A673 (cell line): Measurements from ENCODE around the gene RNASEL. TPM values are rescaled to one million over a fixed set of nuclear protein-coding genes. Genes with fewer than 3 reads are reported as not detected.

Experiments used
- BruUV-seq: library from RNA; stranded (reverse); fragments of 400-500 nt; replicated peaks from 2 replicates; lab custom pipeline; 2021; lab: Mats Ljungman, UMichigan
- CTCF ChIA-PET: fragments of 300-600 bp; sonication (Branson Sonifier 250); formaldehyde crosslinking; loops from one replicate; lab custom pipeline; 2022; ENCODE audit warnings: antibody characterized with exemption; lab: Charles Lee
- POLR2A ChIA-PET: fragments of 300-600 bp; sonication (Branson Sonifier 250); formaldehyde crosslinking; loops from one replicate; lab custom pipeline; 2022; ENCODE audit warnings: antibody characterized with exemption; ENCODE audit not compliant: low non-redundant PET; lab: Charles Lee
- DNase-seq: peaks from one replicate; pipeline ENCODE4 v3.0.0-alpha.2; 2015; ENCODE audit warnings: low spot score
- H3K27ac ChIP-seq: fragments of 200-600 bp; sonication (generic); 2 replicates; pipeline ENCODE4 v1.5.1; 2016; ENCODE audit warnings: mixed run types, low read depth, mild to moderate bottlenecking, mixed read lengths, antibody characterized with exemption, low read length; ENCODE audit not compliant: poor library complexity, severe bottlenecking
- H3K27me3 ChIP-seq: fragments of 200-600 bp; sonication (generic); replicated peaks from 2 replicates; pipeline ENCODE4 v1.6.1; 2017; ENCODE audit warnings: mixed run types, low read depth, mild to moderate bottlenecking, mixed read lengths, antibody characterized with exemption, low read length; ENCODE audit not compliant: insufficient read depth, poor library complexity
- H3K36me3 ChIP-seq: fragments of 200-600 bp; sonication (generic); 2 replicates; pipeline ENCODE4 v1.6.1; 2016; ENCODE audit warnings: mixed run types, mild to moderate bottlenecking, mixed read lengths, antibody characterized with exemption, low read length; ENCODE audit not compliant: insufficient read depth, poor library complexity, severe bottlenecking
- H3K4me1 ChIP-seq: fragments of 200-600 bp; sonication (generic); 2 replicates; pipeline ENCODE4 v1.6.1; 2017; ENCODE audit warnings: mixed run types, mild to moderate bottlenecking, mixed read lengths, antibody characterized with exemption, low read length; ENCODE audit not compliant: insufficient read depth, poor library complexity, severe bottlenecking
- H3K4me3 ChIP-seq: fragments of 200-600 bp; sonication (generic); 2 replicates; pipeline ENCODE4 v1.5.1; 2016; ENCODE audit warnings: low read depth, mixed run types, mild to moderate bottlenecking, mixed read lengths, low read length; ENCODE audit not compliant: poor library complexity, severe bottlenecking
- H3K9me3 ChIP-seq: fragments of 200-600 bp; sonication (generic); 2 replicates; pipeline ENCODE4 v1.6.1; 2016; ENCODE audit warnings: mixed run types, low read depth, mild to moderate bottlenecking, mixed read lengths, antibody characterized with exemption, low read length; ENCODE audit not compliant: poor library complexity, severe bottlenecking
- CTCF ChIP-seq: fragments of 300-800, 200-600 bp; sonication (generic); conservative IDR thresholded peaks from 2 replicates; pipeline ENCODE4 v1.5.1; 2017; ENCODE audit warnings: low read depth, mild to moderate bottlenecking, antibody characterized with exemption, low read length, moderate library complexity, mixed read lengths
- EZH2 ChIP-seq: fragments of 200-600 bp; sonication (generic); IDR thresholded peaks from 2 replicates; pipeline ENCODE4 v1.6.1; 2017; ENCODE audit warnings: borderline replicate concordance, low read depth, mild to moderate bottlenecking, mixed read lengths, antibody characterized with exemption, low read length; ENCODE audit not compliant: poor library complexity, severe bottlenecking
- intact Hi-C: fragments of 100-400 bp; cut with micrococcal nuclease; formaldehyde crosslinking; loops from one replicate; pipeline ENCODE4 v1.10.0; 2022; ENCODE audit not compliant: unreplicated experiment
- total RNA-seq: library from RNA; stranded (reverse); gene quantifications from 2 replicates; pipeline ENCODE4 v1.2.3, GENCODE V29; 2021

Gene RNASEL
- total RNA-seq, 1 experiment from 2014 or later = 3.2 TPM

- DNase-seq = no peak
- H3K4me3 ChIP-seq = no peak overlapping the region
- no peaks in the 10 kb centered on the region for H3K36me3 ChIP-seq
- BruUV-seq = no TSS peak
- intact Hi-C loops = no loop called here
- no peaks in the 10 kb centered on the region for H3K9me3 ChIP-seq
- H3K27ac ChIP-seq = no peak overlapping the region
- no peaks in the 10 kb centered on the region for H3K27me3 ChIP-seq
- CTCF ChIA-PET = no interaction called here
- peaks cover 42% of the 10 kb centered on the region for H3K4me1 ChIP-seq
- TF ChIP-seq CTCF = no peak
- no peak for TF ChIP-seq EZH2
- POLR2A ChIA-PET = no interaction called here
Observed at GRCh38 chr1:182621906-182622305, 32.9 kb upstream of the RNASEL start.

- DNase-seq = no peak
- intact Hi-C loops = no loop called here
- ChIA-PET POLR2A (no interaction called here), CTCF (no interaction called here)
- Histone ChIP-seq H3K36me3 (no peaks in the 10 kb centered on the region), H3K27me3 (no peaks in the 10 kb centered on the region), H3K4me1 (peaks cover 48% of the 10 kb centered on the region), H3K27ac (no peak overlapping the region), H3K4me3 (no peak overlapping the region), H3K9me3 (no peaks in the 10 kb centered on the region)
- no peak for TF ChIP-seq EZH2
- BruUV-seq = no TSS peak
Observed at GRCh38 chr1:182620924-182621585, 32.0 kb upstream of the RNASEL start.

GRCh38 chr1:182617734-182618351 is 28.8 kb upstream of the RNASEL start:
- H3K27ac ChIP-seq = peak overlapping the region; percentile 100
- H3K36me3 ChIP-seq = no peaks in the 10 kb centered on the region
- intact Hi-C loops = no loop called here
- H3K27me3 ChIP-seq = no peaks in the 10 kb centered on the region
- peaks cover 52% of the 10 kb centered on the region for H3K4me1 ChIP-seq
- CTCF ChIA-PET = no interaction called here
- H3K9me3 ChIP-seq = no peaks in the 10 kb centered on the region
- DNase-seq = peak; percentile 51
- no peak for TF ChIP-seq CTCF
- TF ChIP-seq EZH2 = no peak
- POLR2A ChIA-PET = no interaction called here
- no peak overlapping the region for H3K4me3 ChIP-seq
- BruUV-seq = no TSS peak
